HG03575 (cell line): ENCODE data around the gene CD1D.

ENCODE experiments used
- ATAC-seq: cut with Tn5 transposase; IDR thresholded peaks from one replicate; pipeline ENCODE4 v1.9.1; 2021; ENCODE audit not compliant: unreplicated experiment, insufficient number of reproducible peaks, low FRiP score; ENCODE audit errors: extremely low read depth

CD1D gene

GRCh38 chr1:158180741-158181576 lies at the start of gene CD1D:
Gene CD1D (plus strand): TSS chr1:158180895. CDS start chr1:158181102, 207 bp downstream.
- ATAC-seq = no peak

- ATAC-seq = no peak
These were observed 49.5 kb upstream of the CD1D start for GRCh38 chr1:158131217-158131616.

- no peak for ATAC-seq
These were observed 39.9 kb upstream of the CD1D start for GRCh38 chr1:158140764-158141192.

GRCh38 chr1:158145173-158145719 lies 35.4 kb upstream of the CD1D start:
- no peak for ATAC-seq

GRCh38 chr1:158146165-158146564 lies 34.5 kb upstream of the CD1D start:
- no peak for ATAC-seq

- no peak for ATAC-seq
These were observed 34.0 kb upstream of the CD1D start for GRCh38 chr1:158146739-158147138.

- ATAC-seq = no peak
These were observed 33.3 kb upstream of the CD1D start for GRCh38 chr1:158147401-158147800.

GRCh38 chr1:158147869-158148268 lies 32.8 kb upstream of the CD1D start:
- ATAC-seq = no peak

- ATAC-seq = no peak
These were observed 32.2 kb upstream of the CD1D start for GRCh38 chr1:158148468-158148867.

GRCh38 chr1:158149175-158149574 lies 31.5 kb upstream of the CD1D start:
- ATAC-seq = no peak

- no peak for ATAC-seq
These were observed 31.0 kb upstream of the CD1D start for GRCh38 chr1:158149577-158150269.

- no peak for ATAC-seq
These were observed 30.2 kb upstream of the CD1D start for GRCh38 chr1:158150523-158150922.

- no peak for ATAC-seq
These were observed 27.5 kb upstream of the CD1D start for GRCh38 chr1:158153179-158153578.

- ATAC-seq = no peak
These were observed 26.8 kb upstream of the CD1D start for GRCh38 chr1:158153746-158154444.

GRCh38 chr1:158154501-158154900 lies 26.2 kb upstream of the CD1D start:
- ATAC-seq = no peak

- ATAC-seq = no peak
These were observed 25.0 kb upstream of the CD1D start for GRCh38 chr1:158155673-158156072.

- no peak for ATAC-seq
These were observed 21.1 kb upstream of the CD1D start for GRCh38 chr1:158159597-158159996.

- ATAC-seq = no peak
These were observed 19.2 kb upstream of the CD1D start for GRCh38 chr1:158161446-158161845.
